Esophagus squamous epithelium (tissue), 5 donors: ENCODE results near the gene ENPP3. TPM values are rescaled to one million over a fixed set of nuclear protein-coding genes. Genes with fewer than 3 reads are reported as not detected.
"Not testable (repeated sequence)": the region's sequence is repeated elsewhere in the genome, so short reads cannot be mapped to it uniquely, and the experiment has no call there.

ENCODE experiments used
- DNase-seq: peaks from one replicate; lab custom pipeline; 2025; lab: John Stamatoyannopoulos, UW
- H3K27ac ChIP-seq, 4 donors: fragments of 200-600 bp; sonication (generic); one replicate each; pipeline ENCODE4 v1.5.1; 2016 to 2019; ENCODE audit warnings: mild to moderate bottlenecking in 1 of 4
- H3K27me3 ChIP-seq, 4 donors: fragments of 200-600 bp; sonication (generic); 1 replicate in 3 of 4; 2 replicates in 1 of 4; pipeline versions ENCODE4 v1.5.1 to v1.6.0; 2017 to 2021; ENCODE audit warnings: antibody characterized with exemption in 1 of 4
- H3K36me3 ChIP-seq, 3 donors: fragments of 200-600 bp; sonication (generic); one replicate each; pipeline ENCODE4 v1.5.1; 2016 to 2019
- H3K4me1 ChIP-seq, 3 donors: fragments of 200-600 bp; sonication (generic); one replicate each; pipeline ENCODE4 v1.5.1; 2017 to 2019
- H3K4me3 ChIP-seq, 4 donors: fragments of 200-600 bp; sonication (generic); 1 replicate in 3 of 4; 2 replicates in 1 of 4; pipeline ENCODE4 v1.5.1; 2016 to 2019; ENCODE audit warnings: mild to moderate bottlenecking in 2 of 4, moderate library complexity in 1 of 4
- H3K9me3 ChIP-seq, 3 donors: fragments of 200-600 bp; sonication (generic); one replicate each; pipeline ENCODE4 v1.5.1; 2016 to 2019
- CTCF ChIP-seq, 6 experiments: fragments of 450-650 bp in 4 of 6; fragments of 200-600 bp in 2 of 6; sonication (generic) in 2 of 6; IDR thresholded peaks; one replicate each; pipeline ENCODE4 v1.5.1; 2016 to 2019; ENCODE audit warnings: antibody characterized with exemption in 6 of 6, mild to moderate bottlenecking in 4 of 6, moderate library complexity in 4 of 6
- POLR2A ChIP-seq, 4 donors: fragments of 450-650 bp; IDR thresholded peaks; one replicate each; pipeline ENCODE4 v1.6.1; 2017; ENCODE audit warnings: antibody characterized with exemption in 4 of 4, mild to moderate bottlenecking in 4 of 4, moderate library complexity in 3 of 4
- WGBS, 2 donors: methylation state at CpG; one replicate each; pipeline ENCODE4 v1.1.5; 2018; 5-methylcytosine and 5-hydroxymethylcytosine counted together
- intact Hi-C: fragments of 100-400 bp; cut with DNase I; formaldehyde crosslinking; loops from one replicate; pipeline ENCODE4 v1.15.0; 2022
- total RNA-seq, 4 donors: library from RNA; depleted of rRNA; stranded (reverse); fragments of >200 nt; gene quantifications; one replicate each; pipeline ENCODE4 v1.1.0, GENCODE V29; 2016
- donor health status: DM: yes; HTN: yes; CAD: no.

Gene ENPP3
- total RNA-seq, 4 donors from 2014 or later, result 0.06 to 2.3 (median 0.17) TPM

- intact Hi-C loops, result loop anchor here (10.0 kb wide), 1 partner anchor 218 kb away; no protein-coding TSS in a partner anchor
- no peak for TF ChIP-seq CTCF (IDR thresholded peaks at IDR 0.05)
- TF ChIP-seq POLR2A (IDR thresholded peaks at IDR 0.05), result no peak
- 71 to 87% methylated on average over 1 to 6 of the region's 7 CpGs for WGBS, 2 donors
These were observed 59.9 kb downstream of the ENPP3 start for GRCh38 chr6:131696956-131697355.

GRCh38 chr6:131700851-131701250 is 63.7 kb downstream of the ENPP3 start:
- H3K27me3 ChIP-seq, H3K27ac ChIP-seq, H3K36me3 ChIP-seq, H3K4me3 ChIP-seq, DNase-seq, intact Hi-C loops, H3K9me3 ChIP-seq, H3K4me1 ChIP-seq: not testable (repeated sequence)
- WGBS, 2 donors, result no CpG with 5 or more reads among the region's 14 CpGs

More at GRCh38 chr6:131696956-131697355, 59.9 kb downstream of the ENPP3 start:
- no peak for DNase-seq
- Histone ChIP-seq H3K9me3 (no peaks in the 10 kb centered on the region), H3K27ac (no peak overlapping the region), H3K4me3 (no peak overlapping the region), H3K4me1 (no peaks in the 10 kb centered on the region), H3K27me3 (no peaks in the 10 kb centered on the region), H3K36me3 (no peaks in the 10 kb centered on the region)

- H3K36me3 ChIP-seq, intact Hi-C loops, H3K4me3 ChIP-seq, H3K27me3 ChIP-seq, H3K27ac ChIP-seq, H3K9me3 ChIP-seq, H3K4me1 ChIP-seq, DNase-seq: not testable (repeated sequence)
- WGBS, 2 donors, result no CpG with 5 or more reads among the region's 2 CpGs
These were observed 66.8 kb downstream of the ENPP3 start for GRCh38 chr6:131703905-131704304.

GRCh38 chr6:131710917-131711316 is 73.8 kb downstream of the ENPP3 start, which contains the start of gene CTAGE9:
CTAGE9 (minus strand) TSS chr6:131711017; CDS start chr6:131711017, 0 bp downstream.
- WGBS, 2 donors, result 89 to 95% methylated on average over 5 to 7 of the region's 18 CpGs
- H3K27me3 ChIP-seq, intact Hi-C loops: not testable (repeated sequence)

GRCh38 chr6:131715567-131715966 is 78.5 kb downstream of the ENPP3 start:
- H3K27ac ChIP-seq, H3K4me1 ChIP-seq, intact Hi-C loops, DNase-seq, H3K4me3 ChIP-seq, H3K27me3 ChIP-seq, H3K9me3 ChIP-seq, H3K36me3 ChIP-seq: not testable (repeated sequence)
- WGBS, 2 donors, result 83% methylated on average over 1 of the region's 6 CpGs; no CpG with 5 or more reads in 1 of the 2 donors

More at GRCh38 chr6:131710917-131711316, 73.8 kb downstream of the ENPP3 start, which contains the start of gene CTAGE9:
- DNase-seq, H3K9me3 ChIP-seq, H3K4me1 ChIP-seq, H3K36me3 ChIP-seq, H3K4me3 ChIP-seq, H3K27ac ChIP-seq: not testable (repeated sequence)

GRCh38 chr6:131717836-131718542 is 80.9 kb downstream of the ENPP3 start:
- Histone ChIP-seq H3K4me1 (no peaks in the 10 kb centered on the region), H3K9me3 (no peaks in the 10 kb centered on the region), H3K4me3 (no peak overlapping the region), H3K36me3 (no peaks in the 10 kb centered on the region), H3K27me3 (no peaks in the 10 kb centered on the region), H3K27ac (no peak overlapping the region)
- no peak for DNase-seq
- WGBS, 2 donors, result 57 to 68% methylated on average over 3 of the region's 3 CpGs
- TF ChIP-seq CTCF (IDR thresholded peaks at IDR 0.05) (no peak), POLR2A (IDR thresholded peaks at IDR 0.05) (no peak)
- intact Hi-C loops, result no loop called here

GRCh38 chr6:131721161-131721560 is 84.1 kb downstream of the ENPP3 start:
- H3K9me3 ChIP-seq, result no peaks in the 10 kb centered on the region
- H3K27me3 ChIP-seq, result no peaks in the 10 kb centered on the region
- DNase-seq, result no peak
- H3K4me1 ChIP-seq, result no peaks in the 10 kb centered on the region
- intact Hi-C loops, result no loop called here
- H3K36me3 ChIP-seq, result no peaks in the 10 kb centered on the region
- H3K4me3 ChIP-seq, result no peak overlapping the region
- TF ChIP-seq CTCF (IDR thresholded peaks at IDR 0.05) (no peak), POLR2A (IDR thresholded peaks at IDR 0.05) (no peak)
- no peak overlapping the region for H3K27ac ChIP-seq
- WGBS, 2 donors, result 52 to 65% methylated on average over 2 of the region's 2 CpGs
